WERI-Rb-1 (cell line): ENCODE data around the gene DPF3.
A peak's percentile ranks its signal among the peaks of the same experiment; 100 is the strongest.

Experiments used
- DNase-seq: peaks from one replicate; pipeline ENCODE4 v3.0.0-alpha.2; 2020
- H3K27ac ChIP-seq: fragments of 250-450 bp; sonication (Bioruptor Pico); 2 replicates; pipeline ENCODE4 v1.5.1; 2020; ENCODE audit warnings: mild to moderate bottlenecking, moderate library complexity
- H3K27me3 ChIP-seq: fragments of 250-450 bp; sonication (Bioruptor Pico); 2 replicates; pipeline ENCODE4 v1.5.1; 2021; ENCODE audit warnings: mild to moderate bottlenecking, low read depth, moderate library complexity; ENCODE audit not compliant: insufficient read depth, severe bottlenecking
- H3K36me3 ChIP-seq: fragments of 250-450 bp; sonication (Bioruptor Pico); 2 replicates; pipeline ENCODE4 v1.5.1; 2020; ENCODE audit warnings: mild to moderate bottlenecking, moderate library complexity
- H3K4me3 ChIP-seq: 2 replicates; pipeline ENCODE4 v1.5.1; 2011; ENCODE audit warnings: low read depth, mild to moderate bottlenecking, control low read depth, low read length
- H3K9me3 ChIP-seq: fragments of 250-450 bp; sonication (Bioruptor Pico); 2 replicates; pipeline ENCODE4 v1.5.1; 2021; ENCODE audit warnings: mild to moderate bottlenecking, moderate library complexity; ENCODE audit not compliant: severe bottlenecking
- TF ChIP-seq, protein P1 (sequence below): IDR thresholded peaks from 2 replicates; pipeline ENCODE4 v1.5.1; 2011; ENCODE audit warnings: low read depth, mild to moderate bottlenecking, control low read depth, inconsistent platforms, low read length

DPF3 gene

DNA sequence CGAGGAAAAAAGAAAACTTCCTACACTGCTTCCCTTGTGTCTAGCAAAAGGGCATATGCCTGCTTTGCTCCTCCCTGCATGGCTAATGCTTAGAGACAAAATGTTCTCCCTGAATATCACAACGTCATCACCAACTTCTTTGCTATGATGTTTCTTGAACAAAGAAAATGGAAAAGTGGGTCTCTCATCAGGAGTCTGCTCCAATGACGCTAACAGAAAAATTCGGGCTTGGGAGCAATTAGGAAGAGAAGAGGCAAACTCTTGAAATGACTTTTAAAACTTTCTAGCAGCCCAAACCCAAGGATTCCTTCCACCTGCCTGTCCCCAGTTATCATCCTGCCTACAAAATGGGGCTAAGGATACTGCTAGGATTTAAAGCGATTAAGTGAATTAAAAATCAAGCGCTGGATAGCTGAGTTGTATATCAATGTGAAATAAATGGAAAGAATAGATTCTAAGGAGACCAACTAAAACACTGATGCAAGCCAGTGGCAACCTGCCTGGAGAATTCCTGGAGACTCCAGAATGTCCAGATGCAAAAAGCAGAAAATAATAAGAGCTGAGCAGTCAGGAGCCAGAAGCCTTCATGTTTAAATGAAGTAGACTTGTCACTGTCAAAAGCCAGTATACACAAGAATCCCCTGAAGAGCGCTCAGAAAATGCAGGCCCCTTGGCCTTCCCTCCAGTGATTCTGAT lies 183.8 kb downstream of the DPF3 start:
- no peak for DNase-seq

DNA sequence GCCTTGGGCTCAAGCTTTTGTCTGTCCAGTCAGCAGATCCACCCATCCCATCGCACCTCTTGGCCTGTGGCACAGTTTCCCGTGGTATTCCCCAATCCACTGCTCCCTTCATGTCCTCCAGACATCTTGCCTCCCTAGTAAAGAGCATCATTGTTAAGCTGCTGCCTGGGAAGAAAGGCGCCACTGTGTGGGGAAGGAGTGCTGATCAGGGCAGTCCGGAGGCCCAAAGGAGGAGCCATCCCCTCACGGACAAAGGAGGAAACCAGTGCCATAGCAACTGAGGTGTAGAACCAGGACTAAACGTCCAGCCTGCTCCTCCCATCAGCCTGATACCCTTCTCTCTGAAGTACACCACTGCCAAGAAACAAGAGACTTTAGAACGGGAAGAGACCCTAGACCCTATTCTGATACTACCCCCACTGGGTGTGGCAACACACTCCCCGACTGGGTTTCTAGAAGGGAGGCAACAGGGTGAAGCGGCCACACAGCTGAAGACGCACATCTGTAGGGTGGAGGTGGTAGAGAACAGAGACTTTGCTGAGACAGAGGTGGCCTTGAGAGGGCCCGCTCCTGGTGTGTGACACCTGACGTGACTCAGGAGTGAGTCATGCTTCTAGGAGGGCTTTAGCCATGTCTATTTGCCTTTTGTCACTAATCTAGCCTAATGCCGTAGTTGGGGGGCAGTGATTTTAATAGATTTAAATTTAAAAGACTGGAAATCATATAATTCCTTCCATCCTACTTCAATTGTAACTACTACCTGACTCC lies 185.0 kb downstream of the DPF3 start:
- H3K27ac ChIP-seq: no peak overlapping the region
- H3K36me3 ChIP-seq: no peaks in the 10 kb centered on the region
- no peak for DNase-seq
- H3K27me3 ChIP-seq: no peaks in the 10 kb centered on the region
- H3K4me3 ChIP-seq: no peak overlapping the region
- TF ChIP-seq, protein P1, sequence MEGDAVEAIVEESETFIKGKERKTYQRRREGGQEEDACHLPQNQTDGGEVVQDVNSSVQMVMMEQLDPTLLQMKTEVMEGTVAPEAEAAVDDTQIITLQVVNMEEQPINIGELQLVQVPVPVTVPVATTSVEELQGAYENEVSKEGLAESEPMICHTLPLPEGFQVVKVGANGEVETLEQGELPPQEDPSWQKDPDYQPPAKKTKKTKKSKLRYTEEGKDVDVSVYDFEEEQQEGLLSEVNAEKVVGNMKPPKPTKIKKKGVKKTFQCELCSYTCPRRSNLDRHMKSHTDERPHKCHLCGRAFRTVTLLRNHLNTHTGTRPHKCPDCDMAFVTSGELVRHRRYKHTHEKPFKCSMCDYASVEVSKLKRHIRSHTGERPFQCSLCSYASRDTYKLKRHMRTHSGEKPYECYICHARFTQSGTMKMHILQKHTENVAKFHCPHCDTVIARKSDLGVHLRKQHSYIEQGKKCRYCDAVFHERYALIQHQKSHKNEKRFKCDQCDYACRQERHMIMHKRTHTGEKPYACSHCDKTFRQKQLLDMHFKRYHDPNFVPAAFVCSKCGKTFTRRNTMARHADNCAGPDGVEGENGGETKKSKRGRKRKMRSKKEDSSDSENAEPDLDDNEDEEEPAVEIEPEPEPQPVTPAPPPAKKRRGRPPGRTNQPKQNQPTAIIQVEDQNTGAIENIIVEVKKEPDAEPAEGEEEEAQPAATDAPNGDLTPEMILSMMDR: 0 out of 2 replicates have a peak, but pooled peaks have one; percentile 10
- H3K9me3 ChIP-seq: no peaks in the 10 kb centered on the region

More for the DNA sequence above, 183.8 kb downstream of the DPF3 start:
- TF ChIP-seq, protein P1: no peak
- Histone ChIP-seq H3K4me3 (no peak overlapping the region), H3K36me3 (no peaks in the 10 kb centered on the region), H3K27me3 (no peaks in the 10 kb centered on the region), H3K9me3 (no peaks in the 10 kb centered on the region), H3K27ac (no peak overlapping the region)

DNA sequence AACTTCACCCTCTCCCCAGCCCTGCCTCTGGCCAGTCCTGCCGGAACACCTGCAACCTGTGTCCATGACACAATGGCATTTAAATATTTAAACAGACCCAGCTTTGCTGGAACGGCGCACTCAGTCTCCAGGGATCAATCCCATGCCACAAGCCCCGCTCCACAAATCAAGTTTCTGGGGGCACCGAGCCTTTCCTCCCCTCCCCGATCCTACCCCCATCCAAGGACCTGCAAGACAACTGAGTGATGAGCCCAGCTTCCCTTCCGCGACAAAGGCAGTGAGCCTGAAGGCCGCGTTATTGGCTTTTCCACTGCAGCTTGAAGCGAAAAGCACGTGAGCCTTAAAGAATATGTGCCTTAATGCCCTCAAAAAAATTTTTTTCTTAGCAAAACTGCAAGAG lies 185.7 kb downstream of the DPF3 start:
- H3K27ac ChIP-seq: no peak overlapping the region
- no peak for DNase-seq

DNA sequence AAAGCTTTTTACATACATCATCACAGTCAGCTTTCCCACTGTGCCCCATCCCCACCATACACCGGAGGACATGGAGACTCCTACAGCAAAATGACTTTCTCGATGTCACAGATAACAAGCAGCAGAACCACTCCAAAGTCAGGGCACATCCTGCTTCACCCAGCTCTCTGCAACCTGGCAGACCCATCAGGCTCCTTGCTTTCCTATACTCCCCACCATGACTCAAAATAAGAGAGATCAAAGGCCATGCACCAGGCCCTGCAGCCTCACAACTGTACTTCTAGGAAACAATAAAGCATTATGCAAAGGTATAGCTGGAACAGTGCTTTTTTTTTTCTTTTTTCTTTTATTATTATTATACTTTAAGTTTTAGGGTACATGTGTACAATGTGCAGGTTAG lies 187.4 kb downstream of the DPF3 start:
- TF ChIP-seq, protein P1: no peak
- H3K27ac ChIP-seq: no peak overlapping the region
- H3K9me3 ChIP-seq: no peaks in the 10 kb centered on the region
- H3K4me3 ChIP-seq: no peak overlapping the region
- DNase-seq: no peak
- H3K36me3 ChIP-seq: no peaks in the 10 kb centered on the region
- H3K27me3 ChIP-seq: no peaks in the 10 kb centered on the region

More for the DNA sequence above, 185.7 kb downstream of the DPF3 start:
- no peaks in the 10 kb centered on the region for H3K27me3 ChIP-seq
- TF ChIP-seq, protein P1: no peak
- no peaks in the 10 kb centered on the region for H3K9me3 ChIP-seq
- H3K4me3 ChIP-seq: no peak overlapping the region
- H3K36me3 ChIP-seq: no peaks in the 10 kb centered on the region

DNA sequence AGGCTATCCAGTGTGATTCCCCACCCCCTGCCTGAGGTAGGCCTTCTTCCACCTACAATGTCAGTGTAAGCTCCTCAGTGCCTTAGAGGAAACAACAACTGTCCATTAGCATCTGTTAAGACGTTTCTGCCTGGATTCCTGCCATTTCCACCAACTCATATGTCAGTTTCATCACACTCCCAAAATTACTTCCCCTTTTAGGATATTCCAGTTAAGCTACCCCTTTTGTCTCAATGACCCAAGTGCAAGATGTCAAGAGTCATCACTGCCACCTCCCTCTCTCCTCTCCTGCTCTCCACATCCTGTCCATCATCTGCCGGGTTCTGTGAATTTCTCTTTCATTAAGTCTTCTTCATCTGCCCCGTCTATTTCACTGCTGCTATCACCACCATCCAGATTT lies 189.4 kb downstream of the DPF3 start:
- no peaks in the 10 kb centered on the region for H3K9me3 ChIP-seq
- H3K4me3 ChIP-seq: no peak overlapping the region
- no peaks in the 10 kb centered on the region for H3K27me3 ChIP-seq
- no peaks in the 10 kb centered on the region for H3K36me3 ChIP-seq
- DNase-seq: no peak
- no peak overlapping the region for H3K27ac ChIP-seq
- TF ChIP-seq, protein P1: no peak
